ENCODE data around the gene QKI.

DNA sequence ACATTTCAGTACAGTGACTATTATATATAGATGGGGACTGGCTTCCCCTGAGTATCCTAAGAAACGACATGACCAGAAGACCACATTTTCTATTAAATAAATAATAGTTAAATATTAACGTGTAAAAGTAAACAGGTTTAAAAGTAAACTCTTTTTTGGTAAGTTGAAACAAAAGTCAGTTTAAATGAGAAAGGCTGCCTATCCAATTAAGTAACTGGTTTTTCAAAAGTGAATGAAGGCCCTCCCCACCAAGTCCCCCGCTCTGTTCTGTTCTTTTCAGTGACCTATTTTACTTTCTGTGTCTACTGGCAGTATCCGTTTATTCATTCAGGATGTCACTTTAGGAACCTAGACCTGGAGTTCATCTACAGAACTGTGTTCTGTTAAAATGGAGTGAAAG is 32.0 kb downstream of the QKI start:
- TF ChIP-seq, protein P1, sequence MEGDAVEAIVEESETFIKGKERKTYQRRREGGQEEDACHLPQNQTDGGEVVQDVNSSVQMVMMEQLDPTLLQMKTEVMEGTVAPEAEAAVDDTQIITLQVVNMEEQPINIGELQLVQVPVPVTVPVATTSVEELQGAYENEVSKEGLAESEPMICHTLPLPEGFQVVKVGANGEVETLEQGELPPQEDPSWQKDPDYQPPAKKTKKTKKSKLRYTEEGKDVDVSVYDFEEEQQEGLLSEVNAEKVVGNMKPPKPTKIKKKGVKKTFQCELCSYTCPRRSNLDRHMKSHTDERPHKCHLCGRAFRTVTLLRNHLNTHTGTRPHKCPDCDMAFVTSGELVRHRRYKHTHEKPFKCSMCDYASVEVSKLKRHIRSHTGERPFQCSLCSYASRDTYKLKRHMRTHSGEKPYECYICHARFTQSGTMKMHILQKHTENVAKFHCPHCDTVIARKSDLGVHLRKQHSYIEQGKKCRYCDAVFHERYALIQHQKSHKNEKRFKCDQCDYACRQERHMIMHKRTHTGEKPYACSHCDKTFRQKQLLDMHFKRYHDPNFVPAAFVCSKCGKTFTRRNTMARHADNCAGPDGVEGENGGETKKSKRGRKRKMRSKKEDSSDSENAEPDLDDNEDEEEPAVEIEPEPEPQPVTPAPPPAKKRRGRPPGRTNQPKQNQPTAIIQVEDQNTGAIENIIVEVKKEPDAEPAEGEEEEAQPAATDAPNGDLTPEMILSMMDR (IDR thresholded peaks at IDR 0.05), result no peak
- no peak for TF ChIP-seq POLR2A (IDR thresholded peaks at IDR 0.05)

Measured in right lobe of liver (tissue), 4 donors.